GM12873 (cell line): ENCODE data around the gene AFAP1.

Experiments used
- TF ChIP-seq, protein P1 (sequence below): IDR thresholded peaks from 2 replicates; pipeline ENCODE4 v1.5.1; 2012; ENCODE audit warnings: low read depth, mild to moderate bottlenecking, moderate library complexity, low read length, control low read depth; ENCODE audit not compliant: insufficient read depth; ENCODE audit errors: missing control alignments

The AFAP1 gene

DNA sequence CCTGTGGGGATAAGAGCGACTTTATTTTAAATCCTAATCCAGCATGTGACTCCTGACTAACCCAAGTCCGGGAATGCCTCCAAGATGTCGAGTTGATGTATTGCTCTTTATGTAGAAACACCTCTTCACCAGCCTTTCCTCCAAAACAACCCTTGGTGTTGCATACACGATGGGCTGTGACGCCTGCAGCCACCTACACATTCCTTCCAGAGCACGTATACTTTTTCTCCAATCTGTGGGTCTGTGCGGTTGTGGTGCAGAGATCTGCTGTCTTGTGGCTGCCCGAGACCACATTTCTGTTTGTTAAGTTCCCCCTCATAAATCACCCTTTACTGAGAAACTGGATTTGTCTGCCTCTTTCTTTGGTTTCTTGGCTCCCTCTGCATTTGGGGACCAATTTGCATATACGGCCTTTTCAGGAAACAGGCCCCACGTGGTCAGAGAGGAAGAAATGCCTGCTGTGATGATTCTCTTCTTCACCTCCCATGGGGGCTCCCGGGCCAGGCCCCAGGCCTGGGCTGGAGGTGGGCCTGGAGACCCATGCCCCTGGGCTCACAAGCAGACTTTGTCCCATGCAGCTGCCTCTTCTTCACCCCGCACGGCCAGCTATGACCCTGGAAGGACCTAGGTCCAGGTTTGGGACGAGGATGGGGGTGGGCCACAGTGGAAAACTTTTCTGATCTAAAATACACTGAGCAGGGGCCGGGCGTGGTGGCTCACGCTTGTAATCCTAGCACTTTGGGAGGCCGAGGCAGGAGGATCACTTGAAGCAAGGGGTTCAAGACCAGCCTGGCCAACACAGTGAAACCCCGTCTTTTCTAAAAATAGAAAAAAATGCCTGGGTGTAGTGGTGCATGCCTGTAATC lies 21.4 kb upstream of the AFAP1 start:
- TF ChIP-seq, protein P1, sequence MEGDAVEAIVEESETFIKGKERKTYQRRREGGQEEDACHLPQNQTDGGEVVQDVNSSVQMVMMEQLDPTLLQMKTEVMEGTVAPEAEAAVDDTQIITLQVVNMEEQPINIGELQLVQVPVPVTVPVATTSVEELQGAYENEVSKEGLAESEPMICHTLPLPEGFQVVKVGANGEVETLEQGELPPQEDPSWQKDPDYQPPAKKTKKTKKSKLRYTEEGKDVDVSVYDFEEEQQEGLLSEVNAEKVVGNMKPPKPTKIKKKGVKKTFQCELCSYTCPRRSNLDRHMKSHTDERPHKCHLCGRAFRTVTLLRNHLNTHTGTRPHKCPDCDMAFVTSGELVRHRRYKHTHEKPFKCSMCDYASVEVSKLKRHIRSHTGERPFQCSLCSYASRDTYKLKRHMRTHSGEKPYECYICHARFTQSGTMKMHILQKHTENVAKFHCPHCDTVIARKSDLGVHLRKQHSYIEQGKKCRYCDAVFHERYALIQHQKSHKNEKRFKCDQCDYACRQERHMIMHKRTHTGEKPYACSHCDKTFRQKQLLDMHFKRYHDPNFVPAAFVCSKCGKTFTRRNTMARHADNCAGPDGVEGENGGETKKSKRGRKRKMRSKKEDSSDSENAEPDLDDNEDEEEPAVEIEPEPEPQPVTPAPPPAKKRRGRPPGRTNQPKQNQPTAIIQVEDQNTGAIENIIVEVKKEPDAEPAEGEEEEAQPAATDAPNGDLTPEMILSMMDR = no peak

DNA sequence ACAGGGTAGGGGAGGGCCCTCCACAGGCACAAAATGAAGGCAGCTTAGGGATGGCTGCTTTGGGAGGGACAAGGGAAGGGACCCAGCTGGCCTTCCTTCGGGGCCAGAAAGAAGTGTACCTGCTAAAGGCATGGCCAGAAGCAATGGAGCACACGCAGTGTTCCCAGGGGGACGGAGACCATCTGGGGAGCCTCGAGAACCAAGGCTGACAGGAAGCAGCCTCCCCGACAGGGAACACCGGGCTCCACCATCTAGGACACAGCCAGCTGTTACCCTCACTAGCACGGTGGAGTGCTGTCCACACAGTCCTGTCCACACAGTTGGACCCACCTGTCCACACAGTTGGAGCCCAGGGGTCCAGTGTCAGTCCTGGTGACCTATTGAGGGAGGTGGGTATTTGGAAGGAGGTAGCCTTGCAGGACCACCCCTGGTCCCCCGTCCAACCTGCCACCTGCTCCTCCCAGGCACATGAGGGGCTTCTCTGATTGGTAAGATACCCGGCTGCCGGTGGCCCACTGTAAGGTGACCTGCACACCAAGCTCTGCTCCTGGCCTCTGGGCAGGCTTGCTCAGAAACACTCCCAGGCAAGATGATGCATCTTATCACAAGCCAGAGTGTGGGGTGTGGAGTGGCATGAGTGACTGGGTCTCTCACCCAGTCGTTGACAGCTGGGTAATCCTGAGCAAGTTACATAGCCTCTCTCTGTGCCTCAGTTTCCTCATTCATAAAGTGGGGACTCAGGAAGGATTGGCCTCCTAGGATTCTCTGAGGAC lies 20.5 kb upstream of the AFAP1 start:
- TF ChIP-seq, protein P1 = no peak

DNA sequence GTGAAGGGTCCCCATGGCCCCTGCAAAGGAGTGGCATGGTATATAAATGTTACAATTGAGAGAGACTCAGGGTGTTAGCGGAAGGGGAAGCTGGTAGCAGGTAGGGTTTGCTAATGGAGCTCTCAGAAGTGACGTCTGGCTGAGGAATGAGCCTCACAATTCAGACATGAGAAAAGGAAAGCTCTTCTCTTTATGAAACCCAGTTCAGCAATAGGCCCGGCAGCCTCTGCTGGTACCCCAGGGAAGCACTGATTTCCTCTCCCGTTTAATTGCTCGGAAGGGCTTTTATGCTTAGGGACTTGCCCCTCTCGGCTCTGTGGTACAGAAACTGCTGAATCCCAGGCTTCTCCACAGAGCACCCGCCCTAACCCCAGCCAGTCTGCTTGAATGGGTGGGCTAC lies 19.4 kb upstream of the AFAP1 start:
- TF ChIP-seq, protein P1 = no peak

DNA sequence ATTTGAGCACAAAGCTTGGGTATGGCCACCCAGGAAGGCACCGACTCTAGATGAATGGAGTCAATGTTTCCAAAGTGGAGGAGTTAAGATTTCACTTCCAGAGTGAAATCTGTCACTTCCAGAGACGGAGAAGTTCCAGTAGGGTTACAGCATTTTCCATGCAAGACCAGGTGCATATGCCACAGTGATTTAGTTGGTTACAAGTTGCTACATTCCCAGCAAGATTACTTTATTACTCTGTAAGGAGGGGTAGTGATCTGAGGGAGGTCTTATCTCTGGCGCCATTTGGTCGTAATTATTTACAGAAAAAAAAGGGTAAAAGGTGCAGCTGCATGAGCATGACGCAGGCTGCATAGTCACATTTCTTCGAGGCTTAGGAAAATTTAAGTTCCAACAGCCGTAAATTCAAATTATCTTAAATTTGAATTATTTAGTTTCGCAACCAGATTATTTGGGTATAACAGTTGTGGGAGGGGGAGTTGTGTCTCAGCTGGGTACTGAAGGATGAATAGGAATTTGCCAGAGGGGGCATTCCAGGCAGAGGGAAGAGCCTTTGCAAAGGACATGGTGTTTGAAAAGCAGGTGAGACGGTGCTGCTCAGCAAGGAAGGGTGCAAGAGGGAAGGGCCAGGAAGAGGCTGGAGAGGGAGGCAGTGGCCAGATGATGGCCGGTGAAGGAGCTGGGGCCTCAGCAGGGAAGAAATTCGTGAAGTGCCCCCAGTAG lies 17.4 kb upstream of the AFAP1 start:
- TF ChIP-seq, protein P1 = no peak

DNA sequence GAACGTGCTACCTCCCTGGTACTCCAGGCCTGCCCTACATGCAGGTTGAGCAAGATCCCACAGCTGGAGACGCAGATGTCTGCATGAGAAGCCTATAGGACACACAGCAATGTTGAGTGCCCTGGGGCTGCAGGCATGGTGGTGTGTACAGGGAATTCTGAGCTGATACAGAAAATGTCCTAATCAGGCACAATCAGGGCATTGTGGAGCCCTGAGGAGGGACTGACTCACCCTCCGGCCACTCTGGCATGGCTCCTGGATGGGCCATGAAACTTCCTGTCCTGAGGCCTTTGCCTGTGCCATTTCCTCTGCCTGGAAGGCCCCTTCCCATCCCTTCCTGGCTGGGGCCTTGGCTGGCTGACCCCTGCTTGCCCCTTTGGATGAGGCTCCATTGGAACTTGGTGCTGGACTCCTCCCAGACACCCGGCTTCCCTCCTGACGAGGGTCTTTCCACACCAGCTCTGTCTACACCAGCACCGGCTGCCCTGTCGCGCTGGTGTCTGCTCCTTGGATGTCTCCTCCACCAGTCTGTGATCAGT lies 16.7 kb upstream of the AFAP1 start:
- TF ChIP-seq, protein P1 = no peak

DNA sequence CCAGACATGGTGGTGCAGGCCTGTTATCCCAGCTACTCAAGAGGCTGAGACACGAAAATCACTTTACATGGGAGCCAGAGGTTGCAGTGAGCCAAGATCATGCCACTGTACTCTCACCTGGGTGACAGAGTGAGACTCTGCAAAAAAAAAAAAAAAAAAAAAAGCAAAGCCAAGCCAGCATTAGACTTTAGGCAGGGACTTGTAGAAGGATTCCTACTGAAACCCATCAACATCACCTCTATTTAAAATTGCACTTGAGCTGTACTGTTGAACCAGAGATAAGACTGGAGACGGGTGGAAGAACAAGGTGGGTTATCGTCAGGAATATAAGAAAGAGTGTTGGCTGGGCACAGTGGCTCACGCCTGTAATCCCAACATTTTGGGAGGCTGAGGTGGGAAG lies 15.7 kb upstream of the AFAP1 start:
- TF ChIP-seq, protein P1 = no peak
